Measurements from ENCODE around the gene ASIC1. TPM values are rescaled to one million over a fixed set of nuclear protein-coding genes. Genes with fewer than 3 reads are reported as not detected.
A peak's percentile ranks its signal among the peaks of the same experiment; 100 is the strongest.

The ASIC1 gene
- total and polyA plus RNA-seq, 12 donors: 0.47 to 1.3 (median 0.79) TPM; not detected in 1

DNA sequence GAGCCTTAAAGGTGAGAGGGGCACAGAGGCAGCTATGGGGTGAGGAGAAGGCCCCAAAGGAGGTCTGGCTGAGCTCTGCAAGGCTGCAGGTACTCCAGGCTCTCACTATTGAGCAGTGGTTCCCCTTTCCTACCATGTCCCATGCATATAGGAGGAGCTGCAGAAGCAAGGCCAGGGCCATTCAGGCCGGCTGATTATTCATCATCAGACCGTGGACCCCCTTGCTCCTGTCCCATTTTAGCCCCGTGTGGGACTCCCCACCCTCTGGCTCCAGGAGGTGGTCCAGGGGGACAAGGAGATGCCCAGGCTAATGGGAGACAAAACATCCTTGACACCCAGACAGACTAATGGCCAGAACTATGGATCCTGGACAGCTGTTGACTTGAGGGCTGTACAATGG, 49.5 kb downstream of the ASIC1 start:
- Histone ChIP-seq H3K36me3 (replicated peaks in 1 of 2) (no peaks in the 10 kb centered on the region), H3K27ac (no peak overlapping the region), H3K9me3 (replicated peaks in 1 of 3) (no peaks in the 10 kb centered on the region), H3K27me3 (no peaks in the 10 kb centered on the region), H3K4me3 (no peak overlapping the region), H3K4me1 (replicated peaks in 1 of 2) (peaks cover 28 to 40% of the 10 kb centered on the region in 2 donors)
- no peak for DNase-seq
- TF ChIP-seq POLR2A (IDR thresholded peaks at IDR 0.05): no peak
- TF ChIP-seq, protein P1, sequence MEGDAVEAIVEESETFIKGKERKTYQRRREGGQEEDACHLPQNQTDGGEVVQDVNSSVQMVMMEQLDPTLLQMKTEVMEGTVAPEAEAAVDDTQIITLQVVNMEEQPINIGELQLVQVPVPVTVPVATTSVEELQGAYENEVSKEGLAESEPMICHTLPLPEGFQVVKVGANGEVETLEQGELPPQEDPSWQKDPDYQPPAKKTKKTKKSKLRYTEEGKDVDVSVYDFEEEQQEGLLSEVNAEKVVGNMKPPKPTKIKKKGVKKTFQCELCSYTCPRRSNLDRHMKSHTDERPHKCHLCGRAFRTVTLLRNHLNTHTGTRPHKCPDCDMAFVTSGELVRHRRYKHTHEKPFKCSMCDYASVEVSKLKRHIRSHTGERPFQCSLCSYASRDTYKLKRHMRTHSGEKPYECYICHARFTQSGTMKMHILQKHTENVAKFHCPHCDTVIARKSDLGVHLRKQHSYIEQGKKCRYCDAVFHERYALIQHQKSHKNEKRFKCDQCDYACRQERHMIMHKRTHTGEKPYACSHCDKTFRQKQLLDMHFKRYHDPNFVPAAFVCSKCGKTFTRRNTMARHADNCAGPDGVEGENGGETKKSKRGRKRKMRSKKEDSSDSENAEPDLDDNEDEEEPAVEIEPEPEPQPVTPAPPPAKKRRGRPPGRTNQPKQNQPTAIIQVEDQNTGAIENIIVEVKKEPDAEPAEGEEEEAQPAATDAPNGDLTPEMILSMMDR (IDR thresholded peaks at IDR 0.05): no peak
- 68 to 100% (median 73%) methylated on average over 1 to 3 of the region's 3 CpGs for WGBS, 4 donors
- intact Hi-C loops (cut with DNase I): no loop called here

DNA sequence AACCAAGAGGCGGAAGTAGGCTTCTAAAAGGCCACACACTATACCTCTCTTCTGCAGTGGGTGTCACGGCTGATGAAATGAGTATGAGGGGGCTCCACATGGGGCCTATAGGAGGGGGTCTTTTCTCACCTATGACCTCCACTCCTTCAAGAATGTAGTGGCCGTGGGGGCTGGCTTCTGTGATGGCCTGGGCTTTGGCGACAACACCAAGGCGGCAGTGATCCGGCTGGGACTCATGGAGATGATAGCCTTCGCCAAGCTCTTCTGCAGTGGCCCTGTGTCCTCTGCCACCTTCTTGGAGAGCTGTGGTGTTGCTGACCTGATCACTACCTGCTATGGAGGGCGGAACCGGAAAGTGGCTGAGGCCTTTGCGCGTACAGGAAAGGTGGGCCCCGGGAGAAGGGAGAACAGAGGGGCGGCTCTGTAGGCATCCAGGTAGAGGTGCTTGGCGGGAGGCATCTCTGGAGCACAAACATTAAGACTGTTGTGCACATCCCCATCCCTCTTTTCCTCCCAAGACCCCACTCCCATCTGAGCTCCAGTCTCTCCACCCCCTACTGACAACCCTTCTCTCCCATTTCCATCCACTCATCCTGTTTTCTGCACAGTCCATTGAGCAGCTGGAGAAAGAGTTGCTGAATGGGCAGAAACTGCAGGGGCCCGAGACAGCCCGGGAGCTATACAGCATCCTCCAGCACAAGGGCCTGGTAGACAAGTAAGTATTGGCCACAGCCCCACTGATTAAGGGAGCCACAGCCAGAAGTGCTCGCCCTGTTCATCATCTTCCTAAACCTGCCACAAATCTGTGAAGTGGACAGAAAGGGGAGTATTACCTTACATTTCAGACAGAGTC, 50.2 kb downstream of the ASIC1 start:
- H3K36me3 ChIP-seq (replicated peaks in 1 of 2): no peaks in the 10 kb centered on the region
- WGBS, 4 donors: 92 to 94% (median 93%) methylated on average over 13 to 17 of the region's 17 CpGs
- intact Hi-C loops (cut with DNase I): no loop called here
- no peak overlapping the region for H3K4me3 ChIP-seq
- no peak for DNase-seq
- no peaks in the 10 kb centered on the region for H3K9me3 ChIP-seq (replicated peaks in 1 of 3)
- H3K27me3 ChIP-seq: no peaks in the 10 kb centered on the region
- peaks cover 28 to 34% of the 10 kb centered on the region in 2 donors for H3K4me1 ChIP-seq (replicated peaks in 1 of 2)
- no peak overlapping the region for H3K27ac ChIP-seq
- TF ChIP-seq, protein P1 (IDR thresholded peaks at IDR 0.05): no peak
- TF ChIP-seq POLR2A (IDR thresholded peaks at IDR 0.05): no peak

DNA sequence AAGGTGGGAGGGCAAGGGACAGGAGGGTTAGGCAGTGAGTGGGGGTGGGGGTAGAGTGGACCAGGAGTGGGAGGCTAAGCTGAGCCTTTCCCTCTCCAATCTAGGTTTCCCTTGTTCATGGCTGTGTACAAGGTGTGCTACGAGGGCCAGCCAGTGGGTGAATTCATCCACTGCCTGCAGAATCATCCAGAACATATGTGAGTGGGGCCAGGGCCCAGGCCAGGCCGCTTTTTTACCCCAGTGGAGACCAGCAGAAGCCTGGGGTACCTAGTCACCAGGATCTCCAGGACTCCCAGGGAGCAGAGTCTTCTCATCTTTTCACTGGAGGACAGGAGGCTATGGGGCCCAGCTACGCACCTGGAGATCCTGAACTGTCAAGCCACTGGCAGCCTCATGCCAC, 51.9 kb downstream of the ASIC1 start:
- intact Hi-C loops (cut with DNase I): no loop called here
- H3K27ac ChIP-seq: peak overlapping the region in 4 of 5 donors; percentile 70 to 99 (median 85)

DNA sequence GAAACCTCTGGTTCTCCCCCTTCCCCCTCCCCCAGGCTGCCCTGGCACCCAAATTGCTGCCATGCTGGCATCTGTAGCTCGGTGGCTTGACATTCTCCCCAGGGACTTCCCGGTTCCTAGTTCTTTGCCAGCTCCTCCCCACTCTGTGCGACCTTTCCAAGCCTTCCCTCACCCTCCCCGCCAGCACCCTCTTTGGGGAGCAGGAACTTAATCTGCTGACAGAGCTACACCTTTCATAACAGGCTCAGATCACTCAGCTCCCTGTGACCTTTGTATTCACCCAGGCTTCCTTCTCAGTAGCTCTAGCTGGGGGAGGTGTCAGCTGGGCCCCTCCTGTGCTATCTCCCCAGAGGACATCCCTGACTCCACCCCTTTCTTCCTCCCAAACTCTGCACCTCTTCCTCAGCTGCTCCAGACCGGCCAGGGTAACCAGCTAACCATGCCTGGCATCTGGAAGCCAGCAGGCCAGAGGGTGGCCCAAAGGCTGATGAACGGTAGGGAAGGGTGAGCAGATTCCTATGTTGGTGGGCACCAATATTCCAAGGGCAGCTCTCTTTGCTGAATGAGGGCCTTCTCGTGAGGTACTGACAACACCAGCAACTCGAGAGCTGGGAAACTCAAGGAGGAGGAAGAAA, 52.8 kb downstream of the ASIC1 start:
- Histone ChIP-seq H3K36me3 (replicated peaks in 1 of 2) (no peaks in the 10 kb centered on the region), H3K27ac (peak overlapping the region; percentile 28 to 99 (median 84)), H3K4me3 (peak overlapping the region in 1 of 4 donors; percentile 4), H3K9me3 (replicated peaks in 1 of 3) (no peaks in the 10 kb centered on the region), H3K4me1 (replicated peaks in 1 of 2) (peaks cover 31 to 40% of the 10 kb centered on the region in 2 donors), H3K27me3 (no peaks in the 10 kb centered on the region)
- intact Hi-C loops (cut with DNase I): no loop called here
- 25 to 47% (median 39%) methylated on average over 7 to 8 of the region's 8 CpGs for WGBS, 4 donors
- TF ChIP-seq, protein P1 (IDR thresholded peaks at IDR 0.05): no peak
- no peak for TF ChIP-seq POLR2A (IDR thresholded peaks at IDR 0.05)
- peak; percentile 40 to 83 (median 52) for DNase-seq

More for the DNA sequence above, 51.9 kb downstream of the ASIC1 start:
- DNase-seq: no peak
- H3K36me3 ChIP-seq (replicated peaks in 1 of 2): no peaks in the 10 kb centered on the region
- H3K4me3 ChIP-seq: no peak overlapping the region
- 88 to 100% (median 94%) methylated on average over 2 to 3 of the region's 3 CpGs for WGBS, 4 donors
- no peaks in the 10 kb centered on the region for H3K27me3 ChIP-seq
- no peaks in the 10 kb centered on the region for H3K9me3 ChIP-seq (replicated peaks in 1 of 3)
- peaks cover 31 to 36% of the 10 kb centered on the region in 2 donors for H3K4me1 ChIP-seq (replicated peaks in 1 of 2)
- TF ChIP-seq, protein P1 (IDR thresholded peaks at IDR 0.05): no peak
- no peak for TF ChIP-seq POLR2A (IDR thresholded peaks at IDR 0.05)

Data from adrenal gland (tissue), 12 donors.